Esophagus squamous epithelium (tissue), 4 donors: Measurements from ENCODE around the gene RASGEF1C.
A peak's percentile ranks its signal among the peaks of the same experiment; 100 is the strongest.

Experiments
- POLR2A ChIP-seq, 4 donors: fragments of 450-650 bp; IDR thresholded peaks; one replicate each; pipeline ENCODE4 v1.6.1; 2017; ENCODE audit warnings: antibody characterized with exemption in 4 of 4, mild to moderate bottlenecking in 4 of 4, moderate library complexity in 3 of 4
- TF ChIP-seq, protein P1 (sequence below), 6 experiments: fragments of 450-650 bp in 4 of 6; fragments of 200-600 bp in 2 of 6; sonication (generic) in 2 of 6; IDR thresholded peaks; one replicate each; pipeline ENCODE4 v1.5.1; 2016 to 2019; ENCODE audit warnings: antibody characterized with exemption in 6 of 6, mild to moderate bottlenecking in 4 of 6, moderate library complexity in 4 of 6

DNA sequence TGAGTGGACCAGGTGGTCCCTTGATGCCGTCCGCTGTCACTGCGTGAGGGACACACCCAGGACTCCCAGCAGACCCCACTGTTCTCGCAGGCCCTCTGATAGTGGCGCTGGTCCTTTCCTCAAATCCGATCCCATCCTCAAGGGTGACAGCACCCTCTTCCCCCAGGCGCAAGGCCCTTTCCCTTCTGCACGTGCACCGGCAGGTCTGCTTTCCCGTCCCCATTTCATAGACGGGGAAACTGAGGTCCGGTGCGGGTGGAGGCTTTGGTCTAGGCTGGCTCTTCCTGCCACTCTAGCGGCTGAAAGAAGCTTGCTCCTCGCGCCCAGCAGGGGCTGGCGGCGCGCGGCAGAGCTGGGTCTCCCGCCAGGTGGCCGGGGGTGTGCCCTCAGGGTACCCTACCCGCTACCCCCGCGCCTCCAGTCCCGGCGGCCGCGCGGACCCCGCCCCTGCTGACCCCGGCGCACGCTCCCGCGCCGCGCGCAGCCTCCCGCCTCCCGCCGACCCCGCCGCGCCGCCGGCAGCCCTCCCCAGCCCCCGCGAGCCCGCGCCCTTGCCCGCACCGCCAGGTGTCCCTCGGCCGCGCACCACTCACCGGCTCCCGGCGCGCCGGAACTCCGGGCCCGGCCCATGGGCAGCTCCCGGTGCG is 453 bp downstream of the RASGEF1C start:
- no peak for TF ChIP-seq POLR2A (IDR thresholded peaks at IDR 0.05)
- TF ChIP-seq, protein P1, sequence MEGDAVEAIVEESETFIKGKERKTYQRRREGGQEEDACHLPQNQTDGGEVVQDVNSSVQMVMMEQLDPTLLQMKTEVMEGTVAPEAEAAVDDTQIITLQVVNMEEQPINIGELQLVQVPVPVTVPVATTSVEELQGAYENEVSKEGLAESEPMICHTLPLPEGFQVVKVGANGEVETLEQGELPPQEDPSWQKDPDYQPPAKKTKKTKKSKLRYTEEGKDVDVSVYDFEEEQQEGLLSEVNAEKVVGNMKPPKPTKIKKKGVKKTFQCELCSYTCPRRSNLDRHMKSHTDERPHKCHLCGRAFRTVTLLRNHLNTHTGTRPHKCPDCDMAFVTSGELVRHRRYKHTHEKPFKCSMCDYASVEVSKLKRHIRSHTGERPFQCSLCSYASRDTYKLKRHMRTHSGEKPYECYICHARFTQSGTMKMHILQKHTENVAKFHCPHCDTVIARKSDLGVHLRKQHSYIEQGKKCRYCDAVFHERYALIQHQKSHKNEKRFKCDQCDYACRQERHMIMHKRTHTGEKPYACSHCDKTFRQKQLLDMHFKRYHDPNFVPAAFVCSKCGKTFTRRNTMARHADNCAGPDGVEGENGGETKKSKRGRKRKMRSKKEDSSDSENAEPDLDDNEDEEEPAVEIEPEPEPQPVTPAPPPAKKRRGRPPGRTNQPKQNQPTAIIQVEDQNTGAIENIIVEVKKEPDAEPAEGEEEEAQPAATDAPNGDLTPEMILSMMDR (IDR thresholded peaks at IDR 0.05), result peak in 1 of 6 experiments; percentile 25
